Panc1 (cell line): Measurements from ENCODE around the gene CDK19.

Source experiments
- POLR2AphosphoS5 ChIP-seq: IDR thresholded peaks from 2 replicates; pipeline ENCODE4 v1.6.1; 2012; ENCODE audit warnings: mild to moderate bottlenecking, low read depth, low read length, moderate library complexity
- SIN3A ChIP-seq: IDR thresholded peaks from 2 replicates; pipeline ENCODE4 v1.6.1; 2012; ENCODE audit warnings: low read depth, mild to moderate bottlenecking, low read length, moderate library complexity, borderline replicate concordance; ENCODE audit not compliant: insufficient read depth
- TCF7L2 ChIP-seq: IDR thresholded peaks from 2 replicates; pipeline ENCODE4 v1.6.1; 2011; ENCODE audit warnings: mild to moderate bottlenecking, low read depth, low read length, inconsistent platforms
- TF ChIP-seq, protein P1 (sequence below): fragments of 450-650 bp; IDR thresholded peaks from 2 replicates; pipeline ENCODE4 v1.5.1; 2017; ENCODE audit warnings: mild to moderate bottlenecking
- TF ChIP-seq, protein P2 (sequence below), 2 experiments: IDR thresholded peaks; 2 replicates each; pipeline ENCODE4 v1.6.1; 2011 to 2012; ENCODE audit warnings: low read depth in 2 of 2, control low read depth in 1 of 2, low read length in 1 of 2, mild to moderate bottlenecking in 1 of 2, moderate library complexity in 1 of 2; ENCODE audit not compliant: insufficient read depth in 1 of 2

DNA sequence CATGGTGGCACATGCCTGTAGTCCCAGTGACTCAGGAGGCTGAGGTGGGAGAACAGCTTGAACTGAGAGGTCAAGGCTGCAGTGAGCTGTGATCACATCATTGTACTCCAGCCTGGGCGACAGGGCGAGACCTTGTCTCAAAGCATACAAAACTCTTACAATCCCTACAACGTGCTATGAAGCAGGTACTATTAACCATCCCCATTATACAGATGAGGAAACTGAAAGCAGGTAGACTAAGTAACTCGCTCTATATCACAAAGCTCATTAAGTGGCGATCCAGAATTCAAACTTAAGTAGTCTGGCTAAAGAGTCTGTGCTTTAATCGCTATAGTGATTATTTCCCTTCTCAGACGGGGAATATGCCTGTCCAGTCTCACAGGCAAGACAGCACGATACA is 54.7 kb downstream of the CDK19 start:
- TF ChIP-seq, protein P1, sequence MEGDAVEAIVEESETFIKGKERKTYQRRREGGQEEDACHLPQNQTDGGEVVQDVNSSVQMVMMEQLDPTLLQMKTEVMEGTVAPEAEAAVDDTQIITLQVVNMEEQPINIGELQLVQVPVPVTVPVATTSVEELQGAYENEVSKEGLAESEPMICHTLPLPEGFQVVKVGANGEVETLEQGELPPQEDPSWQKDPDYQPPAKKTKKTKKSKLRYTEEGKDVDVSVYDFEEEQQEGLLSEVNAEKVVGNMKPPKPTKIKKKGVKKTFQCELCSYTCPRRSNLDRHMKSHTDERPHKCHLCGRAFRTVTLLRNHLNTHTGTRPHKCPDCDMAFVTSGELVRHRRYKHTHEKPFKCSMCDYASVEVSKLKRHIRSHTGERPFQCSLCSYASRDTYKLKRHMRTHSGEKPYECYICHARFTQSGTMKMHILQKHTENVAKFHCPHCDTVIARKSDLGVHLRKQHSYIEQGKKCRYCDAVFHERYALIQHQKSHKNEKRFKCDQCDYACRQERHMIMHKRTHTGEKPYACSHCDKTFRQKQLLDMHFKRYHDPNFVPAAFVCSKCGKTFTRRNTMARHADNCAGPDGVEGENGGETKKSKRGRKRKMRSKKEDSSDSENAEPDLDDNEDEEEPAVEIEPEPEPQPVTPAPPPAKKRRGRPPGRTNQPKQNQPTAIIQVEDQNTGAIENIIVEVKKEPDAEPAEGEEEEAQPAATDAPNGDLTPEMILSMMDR, result no peak
- TF ChIP-seq POLR2AphosphoS5 (no peak), SIN3A (no peak), TCF7L2 (no peak)
- TF ChIP-seq, protein P2, sequence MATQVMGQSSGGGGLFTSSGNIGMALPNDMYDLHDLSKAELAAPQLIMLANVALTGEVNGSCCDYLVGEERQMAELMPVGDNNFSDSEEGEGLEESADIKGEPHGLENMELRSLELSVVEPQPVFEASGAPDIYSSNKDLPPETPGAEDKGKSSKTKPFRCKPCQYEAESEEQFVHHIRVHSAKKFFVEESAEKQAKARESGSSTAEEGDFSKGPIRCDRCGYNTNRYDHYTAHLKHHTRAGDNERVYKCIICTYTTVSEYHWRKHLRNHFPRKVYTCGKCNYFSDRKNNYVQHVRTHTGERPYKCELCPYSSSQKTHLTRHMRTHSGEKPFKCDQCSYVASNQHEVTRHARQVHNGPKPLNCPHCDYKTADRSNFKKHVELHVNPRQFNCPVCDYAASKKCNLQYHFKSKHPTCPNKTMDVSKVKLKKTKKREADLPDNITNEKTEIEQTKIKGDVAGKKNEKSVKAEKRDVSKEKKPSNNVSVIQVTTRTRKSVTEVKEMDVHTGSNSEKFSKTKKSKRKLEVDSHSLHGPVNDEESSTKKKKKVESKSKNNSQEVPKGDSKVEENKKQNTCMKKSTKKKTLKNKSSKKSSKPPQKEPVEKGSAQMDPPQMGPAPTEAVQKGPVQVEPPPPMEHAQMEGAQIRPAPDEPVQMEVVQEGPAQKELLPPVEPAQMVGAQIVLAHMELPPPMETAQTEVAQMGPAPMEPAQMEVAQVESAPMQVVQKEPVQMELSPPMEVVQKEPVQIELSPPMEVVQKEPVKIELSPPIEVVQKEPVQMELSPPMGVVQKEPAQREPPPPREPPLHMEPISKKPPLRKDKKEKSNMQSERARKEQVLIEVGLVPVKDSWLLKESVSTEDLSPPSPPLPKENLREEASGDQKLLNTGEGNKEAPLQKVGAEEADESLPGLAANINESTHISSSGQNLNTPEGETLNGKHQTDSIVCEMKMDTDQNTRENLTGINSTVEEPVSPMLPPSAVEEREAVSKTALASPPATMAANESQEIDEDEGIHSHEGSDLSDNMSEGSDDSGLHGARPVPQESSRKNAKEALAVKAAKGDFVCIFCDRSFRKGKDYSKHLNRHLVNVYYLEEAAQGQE (IDR thresholded peaks at IDR 0.05; ENCODE audit: insufficient read depth in 1 of 2, low read depth in 2 of 2, low read length in 1 of 2), result no peak
